HG03520 (cell line): ENCODE results near the gene RWDD2A.
"Not testable (repeated sequence)": the region's sequence is repeated elsewhere in the genome, so short reads cannot be mapped to it uniquely, and the experiment has no call there.

Experiments used
- ATAC-seq: cut with Tn5 transposase; IDR thresholded peaks from one replicate; pipeline ENCODE4 v1.9.1; 2021; ENCODE audit warnings: mild to moderate bottlenecking, moderate library complexity; ENCODE audit not compliant: unreplicated experiment

Gene RWDD2A

DNA sequence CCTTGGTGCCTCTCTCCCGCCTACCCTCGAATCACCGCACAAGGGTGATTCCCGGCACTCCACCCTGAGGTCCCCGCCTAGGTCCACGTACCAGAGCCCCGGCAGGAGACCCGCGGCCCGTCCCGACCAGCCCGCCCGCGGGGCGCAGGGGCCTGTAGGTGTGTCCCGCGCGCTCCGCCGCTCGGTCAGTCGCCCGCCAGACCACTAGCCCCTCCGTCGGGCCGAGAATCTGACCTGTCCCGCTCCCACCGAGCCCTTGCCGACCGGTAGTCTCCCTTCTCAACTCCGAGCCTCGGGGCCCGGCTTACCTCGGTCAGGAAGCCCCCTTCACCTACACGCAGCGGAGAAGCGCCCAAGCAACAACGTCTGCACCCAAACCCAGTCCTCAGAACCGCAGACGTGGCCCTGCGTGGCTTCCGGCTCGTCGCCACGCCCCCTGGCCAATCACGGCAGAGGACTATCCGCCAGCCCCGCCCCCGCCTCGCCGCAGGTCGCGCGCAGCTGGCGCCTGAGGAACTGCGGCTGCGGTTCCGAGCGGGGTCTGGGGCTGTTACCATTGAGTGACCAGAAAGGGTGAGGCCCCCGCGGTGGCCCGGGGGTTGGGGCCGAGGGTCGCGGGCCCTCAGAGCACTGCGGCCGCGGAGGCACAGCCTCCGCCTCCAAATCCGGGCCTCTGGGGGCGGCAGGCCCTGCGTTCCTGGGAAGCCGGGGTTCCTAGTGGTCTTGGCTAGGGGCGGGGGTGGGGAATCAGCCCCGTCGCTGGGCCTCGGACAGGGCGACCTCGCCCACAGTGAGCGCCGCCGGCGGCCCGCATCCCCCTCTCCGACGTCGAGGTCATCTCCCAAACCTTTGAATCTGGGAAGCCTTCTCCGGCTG lies at the start of gene RWDD2A, which contains the start of gene PGM3:
Gene RWDD2A (plus strand): TSS at position 487 of the 876 bp plus-strand sequence. CDS start 1,095 bp downstream, outside the sequence.
Gene PGM3 (minus strand): TSS at position 395 of the 876 bp plus-strand sequence. CDS start 2,253 bp downstream, outside the sequence.
- peak; percentile 98 for ATAC-seq

DNA sequence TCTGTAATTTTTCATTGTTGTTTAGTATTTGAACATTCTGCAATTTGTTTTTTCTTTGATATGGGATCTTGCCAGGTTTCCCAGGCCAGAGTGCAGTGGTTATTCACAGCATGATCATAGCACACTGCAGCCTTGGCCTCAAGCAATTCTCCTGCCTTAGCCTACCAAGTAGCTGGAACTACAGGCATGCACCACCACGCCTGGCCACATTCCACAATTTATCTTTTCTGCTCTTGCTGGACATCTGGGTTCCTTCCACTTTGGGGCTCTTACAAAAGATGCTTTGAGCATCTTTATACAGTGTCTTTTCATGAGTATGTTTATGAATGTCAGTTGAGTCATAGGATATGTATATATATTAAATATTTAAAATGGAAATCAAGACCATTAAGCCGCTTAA lies 42.0 kb upstream of the RWDD2A start:
- no peak for ATAC-seq

DNA sequence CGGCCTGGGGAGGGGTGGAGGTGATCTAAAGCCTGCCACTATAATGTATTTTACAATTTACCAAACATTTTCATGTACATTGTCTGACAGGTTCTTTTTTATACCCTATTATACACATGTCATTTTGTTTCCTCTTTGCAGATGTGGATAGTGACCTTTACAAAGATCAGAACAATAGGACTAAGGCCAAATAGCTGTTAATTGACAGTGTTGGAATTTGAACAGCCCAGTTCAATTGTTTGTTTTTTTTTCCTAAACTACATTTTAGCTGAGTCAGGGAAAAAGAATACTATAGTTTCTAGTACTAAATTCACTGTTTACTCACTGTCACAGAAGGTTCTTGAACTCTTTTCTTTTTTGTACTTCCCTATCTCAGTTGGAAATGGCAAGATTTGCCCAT lies 40.2 kb upstream of the RWDD2A start:
- ATAC-seq, result no peak

DNA sequence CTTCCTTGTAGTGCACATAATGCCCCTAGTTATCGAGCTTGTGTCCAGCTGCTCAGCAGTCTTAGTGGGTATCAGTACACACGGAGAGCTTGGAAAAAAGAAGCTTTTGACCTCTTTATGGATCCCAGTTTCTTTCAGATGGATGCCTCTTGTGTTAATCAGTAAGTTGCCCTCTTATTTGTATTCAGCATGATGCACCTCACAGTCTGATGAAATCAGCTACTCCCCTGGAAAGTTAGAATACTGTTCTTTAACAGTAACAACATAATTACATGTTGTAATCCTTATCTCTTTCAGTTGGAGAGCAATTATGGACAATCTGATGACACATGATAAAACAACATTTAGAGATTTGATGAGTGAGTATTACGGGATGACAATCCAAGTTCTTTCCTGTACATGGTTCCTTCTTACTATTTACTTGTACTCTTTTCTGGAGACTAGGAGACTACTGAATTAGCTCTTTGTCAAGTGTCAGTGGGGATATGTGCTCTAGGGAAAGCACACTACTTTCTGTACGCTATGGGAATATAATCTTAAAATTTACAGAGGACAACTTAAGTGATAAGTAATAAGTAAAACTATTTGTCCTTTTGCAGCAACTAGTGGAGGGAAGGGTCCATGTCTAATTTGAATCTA lies 39.2 kb upstream of the RWDD2A start:
- no peak for ATAC-seq

DNA sequence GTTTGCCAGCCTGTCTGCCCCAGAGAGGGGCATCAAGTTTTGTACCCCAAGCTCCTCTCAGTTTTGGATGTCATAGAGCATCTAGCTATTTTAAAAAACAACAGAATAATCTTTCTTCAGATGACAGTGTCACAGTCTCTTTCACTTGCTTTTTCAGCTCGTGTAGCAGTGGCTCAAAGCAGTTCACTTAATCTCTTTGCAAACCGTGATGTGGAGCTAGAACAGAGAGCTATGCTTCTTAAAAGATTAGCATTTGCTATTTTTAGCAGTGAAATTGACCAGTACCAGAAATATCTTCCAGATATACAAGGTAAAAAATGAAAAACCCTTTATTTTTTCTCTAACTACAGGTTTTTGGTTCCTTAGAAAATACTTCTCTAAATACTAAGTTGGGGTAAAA lies 37.4 kb upstream of the RWDD2A start:
- no peak for ATAC-seq

DNA sequence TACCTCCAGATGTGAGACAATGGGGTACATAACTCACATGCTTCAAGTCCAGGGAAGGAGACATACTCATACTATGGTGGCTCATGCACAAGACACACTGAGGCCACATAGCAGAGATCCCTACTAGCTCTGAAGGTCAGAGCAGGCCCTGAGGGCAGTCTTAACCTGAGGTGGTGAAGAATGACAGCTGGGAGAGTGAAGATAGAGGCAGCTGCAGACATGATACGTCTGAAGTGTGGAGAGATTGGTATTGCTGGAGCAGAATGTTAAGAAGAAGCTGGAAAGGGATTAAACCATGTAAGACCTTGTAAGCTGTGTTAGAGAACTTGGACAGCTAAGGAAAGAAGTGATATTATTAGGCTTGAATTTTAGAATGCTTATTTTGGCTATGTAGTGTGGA lies 33.0 kb upstream of the RWDD2A start:
- ATAC-seq, result no peak

DNA sequence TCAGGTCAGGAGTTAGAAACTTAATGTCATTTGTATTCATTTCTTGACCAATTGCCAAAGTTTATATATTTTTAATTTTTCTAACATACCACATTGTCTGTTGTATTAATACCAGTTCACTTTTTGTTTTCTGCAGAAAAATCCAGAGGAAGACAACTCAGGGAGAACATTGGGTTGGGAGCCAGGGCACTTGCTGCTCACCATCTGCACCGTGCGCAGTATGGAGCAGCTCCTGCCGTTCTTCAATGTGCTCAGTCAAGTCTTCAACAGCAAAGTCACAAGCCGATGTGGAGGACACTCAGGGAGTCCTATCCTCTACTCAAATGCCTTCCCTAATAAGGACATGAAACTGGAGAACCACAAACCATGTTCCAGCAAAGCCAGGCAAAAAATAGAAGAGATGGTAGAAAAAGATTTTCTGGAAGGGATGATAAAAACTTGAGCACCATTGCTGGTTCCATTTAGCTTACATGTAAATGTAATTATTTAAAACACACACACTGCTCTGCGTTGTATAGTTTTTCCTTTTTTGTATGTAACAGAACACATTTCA lies 25.4 kb upstream of the RWDD2A start:
- ATAC-seq, result no peak

DNA sequence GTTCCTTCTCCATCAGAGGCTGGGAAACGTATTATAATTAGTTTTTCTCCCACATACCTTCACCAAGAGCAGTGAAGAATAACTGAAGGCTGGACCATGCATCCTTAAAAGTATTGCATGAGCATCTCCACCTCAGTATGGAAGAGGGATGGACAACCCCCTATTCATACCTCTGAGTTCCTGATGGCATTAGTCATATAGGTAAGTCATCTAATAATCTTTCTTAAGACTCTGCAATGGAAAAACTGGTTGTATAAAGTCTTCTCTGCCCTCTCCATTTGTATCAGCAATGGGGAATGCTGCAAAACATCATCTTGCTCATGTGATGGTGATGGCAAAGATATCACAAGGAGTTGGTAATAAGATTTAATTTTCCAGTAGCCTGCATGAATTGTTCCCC lies 24.6 kb upstream of the RWDD2A start:
- ATAC-seq, result no peak

DNA sequence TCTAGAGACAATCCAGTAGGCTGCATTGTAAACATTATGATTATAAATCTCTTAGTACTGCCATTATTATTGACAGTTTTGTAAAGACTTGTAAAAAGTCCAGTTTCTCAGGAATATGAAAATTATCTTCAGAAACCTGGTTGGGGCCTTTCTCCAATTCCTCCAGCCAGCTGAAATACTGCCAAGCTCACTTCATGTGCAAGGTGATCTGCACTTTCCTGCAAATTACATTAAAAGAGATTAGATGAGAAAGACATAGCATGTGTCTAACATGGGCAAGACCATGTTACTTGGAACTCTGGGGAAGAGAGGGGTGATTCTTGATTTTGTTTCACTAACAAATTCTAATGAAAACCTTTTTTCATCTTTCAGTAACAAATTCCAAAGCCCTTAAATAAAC lies 24.1 kb upstream of the RWDD2A start:
- ATAC-seq, result no peak

DNA sequence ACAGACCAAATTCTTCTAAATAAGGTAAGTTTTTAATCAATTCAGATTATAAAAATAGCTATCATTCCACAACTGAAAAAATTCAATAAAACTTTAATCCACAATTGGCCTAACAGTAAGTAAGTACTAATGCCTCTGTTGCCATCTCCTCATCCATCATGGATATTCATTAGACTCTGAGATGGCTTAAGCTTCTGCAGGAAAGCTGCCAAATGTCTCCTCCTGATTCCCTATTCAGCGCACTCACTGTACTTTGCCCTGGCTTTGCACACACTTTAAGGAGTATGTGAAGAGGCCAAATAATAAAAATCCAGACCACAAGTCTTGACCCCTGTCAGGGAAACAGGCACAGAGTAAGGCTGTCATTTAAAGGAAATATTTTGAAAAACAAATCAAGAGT lies 23.6 kb upstream of the RWDD2A start:
- no peak for ATAC-seq

DNA sequence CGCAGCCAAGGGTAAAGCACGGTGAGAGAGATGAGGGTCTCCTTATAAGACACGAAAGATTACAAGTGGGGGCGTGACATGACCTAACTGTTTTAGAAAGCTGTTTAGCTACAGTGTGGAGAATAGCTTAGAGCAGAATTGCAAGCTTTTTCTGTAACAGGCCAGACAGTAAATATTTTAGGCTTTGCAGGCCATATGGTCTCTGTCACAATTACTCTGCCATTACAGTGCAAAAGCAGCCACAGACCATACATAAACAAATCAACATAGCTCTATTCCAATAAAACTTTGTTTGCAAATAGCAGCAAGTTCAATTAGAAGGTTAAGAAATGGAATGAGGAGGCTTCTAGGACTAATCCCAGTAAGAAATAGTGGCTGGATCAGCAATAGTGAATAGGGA lies 16.9 kb upstream of the RWDD2A start:
- ATAC-seq, result no peak

DNA sequence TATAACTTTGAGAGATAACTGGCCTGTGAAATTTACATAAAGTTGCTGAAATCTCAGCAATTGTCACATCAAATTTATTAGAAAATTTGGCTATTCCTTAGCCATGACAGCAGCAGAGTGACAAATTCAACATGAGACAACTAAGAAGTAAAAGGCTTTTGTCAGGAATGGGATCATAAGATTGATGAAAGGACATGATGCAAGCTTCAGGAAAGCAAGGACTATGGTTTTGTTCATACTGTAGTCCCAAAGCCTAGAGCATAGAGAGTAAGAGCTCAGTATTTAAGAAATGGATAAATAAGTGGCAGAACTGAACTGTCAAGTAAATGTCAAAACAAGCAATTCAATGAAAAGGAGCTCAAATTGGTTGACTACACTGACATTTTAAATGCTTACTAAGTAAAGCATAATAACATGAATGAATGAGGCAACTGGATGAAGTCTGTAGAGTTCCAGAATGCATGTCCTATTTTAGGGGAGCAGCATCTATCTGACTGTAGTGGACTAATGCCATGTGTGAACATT lies 12.7 kb upstream of the RWDD2A start:
- no peak for ATAC-seq

DNA sequence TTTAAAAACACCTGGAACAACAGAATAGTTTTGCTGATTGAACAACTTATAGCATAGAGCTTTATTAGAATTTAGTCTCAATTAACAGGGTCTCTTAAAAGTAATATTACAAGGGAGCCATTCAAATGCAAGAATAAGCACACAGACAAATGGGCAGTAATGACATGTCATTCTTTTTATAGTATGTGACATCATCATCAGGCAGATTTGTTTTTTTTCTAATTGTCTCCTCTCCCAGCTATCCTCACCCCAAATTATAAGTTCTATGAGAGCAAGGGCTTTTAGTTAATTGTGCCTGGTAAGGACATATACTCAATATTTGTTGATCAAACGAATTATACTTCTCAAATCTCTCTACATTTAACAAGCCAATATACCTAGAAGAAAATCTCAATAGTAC lies 11.0 kb upstream of the RWDD2A start:
- no peak for ATAC-seq

DNA sequence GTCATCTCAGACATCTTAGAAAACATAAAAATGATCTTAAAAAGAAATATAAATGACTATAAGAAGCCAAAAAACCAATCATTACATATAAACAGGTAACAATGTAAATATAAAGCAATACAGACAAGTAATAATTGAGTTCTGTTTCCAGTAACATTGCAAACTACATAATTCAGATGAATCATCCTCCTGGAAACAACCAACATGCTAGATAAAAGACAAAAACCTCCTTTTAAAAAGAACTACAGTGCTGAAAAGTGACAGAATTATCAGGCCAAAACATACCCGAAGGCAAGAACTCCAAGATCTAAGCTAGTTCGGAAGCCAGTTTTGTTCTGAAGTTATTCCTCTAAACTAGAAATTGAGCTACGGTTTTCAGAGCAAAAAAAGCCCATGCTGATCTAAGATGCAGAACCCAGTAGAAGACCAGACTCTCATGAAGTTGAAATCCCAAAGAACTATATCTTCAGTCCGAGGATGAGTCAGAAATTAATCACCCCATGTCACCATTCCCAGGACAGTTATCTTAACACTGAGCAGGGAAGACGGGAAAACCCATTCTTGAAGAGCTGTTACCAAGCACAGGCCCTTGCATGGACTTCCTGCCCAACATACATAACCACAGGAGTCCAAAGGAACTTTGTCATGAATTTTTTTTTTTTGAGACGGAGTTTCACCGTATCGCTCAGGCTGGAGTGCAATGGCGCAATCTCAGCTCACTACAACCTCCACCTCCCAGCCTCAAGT lies 9.9 kb upstream of the RWDD2A start:
- ATAC-seq, result no peak

DNA sequence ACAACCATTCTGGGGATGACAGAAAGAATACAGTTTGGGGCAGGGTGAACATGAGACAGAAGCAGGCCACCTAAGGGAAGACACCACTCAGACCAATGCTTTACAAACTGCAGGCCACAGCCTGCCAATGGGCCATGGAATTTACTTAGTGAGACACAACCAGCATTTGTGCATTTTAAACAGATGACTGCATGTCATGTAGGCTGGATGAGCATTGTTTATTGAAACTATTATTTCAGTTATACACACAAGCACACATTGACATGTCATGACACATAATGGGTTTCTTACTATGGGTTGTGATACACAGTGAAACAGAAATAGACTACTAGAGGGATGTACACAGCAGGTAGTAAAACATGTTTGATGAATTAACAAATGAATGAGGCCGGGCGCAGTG lies 8.1 kb upstream of the RWDD2A start:
- no peak for ATAC-seq

DNA sequence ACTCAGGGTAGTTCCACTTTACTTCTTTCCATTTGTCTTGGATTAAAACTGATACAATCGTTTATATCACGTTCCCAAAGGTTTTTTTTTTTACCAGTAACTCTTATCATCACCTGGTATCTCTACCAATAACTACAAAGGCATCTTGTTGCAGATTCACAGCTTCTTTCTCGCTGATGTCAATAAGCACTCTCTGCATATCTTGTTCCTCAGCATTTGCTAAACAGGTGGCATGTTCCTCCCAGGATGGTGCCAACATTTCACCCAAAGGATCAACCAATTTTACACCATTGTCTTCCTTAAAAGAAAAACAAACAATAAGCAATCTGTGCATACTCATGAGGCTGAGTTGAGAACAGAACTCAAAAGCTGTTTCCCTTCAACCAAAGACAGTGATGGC lies 4.7 kb upstream of the RWDD2A start:
- no peak for ATAC-seq

DNA sequence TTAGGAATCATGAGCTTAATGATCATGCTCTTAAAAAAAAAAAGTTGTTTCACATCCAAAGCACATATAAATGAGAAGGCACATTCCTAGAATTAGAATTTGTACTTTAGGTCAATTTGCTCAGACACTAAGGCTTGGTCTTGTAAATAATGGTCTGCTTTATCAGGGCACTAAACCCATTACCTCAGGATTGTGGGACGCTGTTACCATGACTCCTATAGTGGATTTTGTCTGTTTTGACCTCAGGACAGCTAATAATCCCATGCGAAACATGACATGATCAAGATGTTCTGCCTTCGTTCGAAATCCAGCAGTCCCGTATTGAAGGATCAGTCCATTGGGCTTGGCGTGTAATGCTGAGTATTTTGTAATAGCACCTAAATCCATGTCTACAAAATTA lies 2.5 kb upstream of the RWDD2A start:
- ATAC-seq, result no peak

DNA sequence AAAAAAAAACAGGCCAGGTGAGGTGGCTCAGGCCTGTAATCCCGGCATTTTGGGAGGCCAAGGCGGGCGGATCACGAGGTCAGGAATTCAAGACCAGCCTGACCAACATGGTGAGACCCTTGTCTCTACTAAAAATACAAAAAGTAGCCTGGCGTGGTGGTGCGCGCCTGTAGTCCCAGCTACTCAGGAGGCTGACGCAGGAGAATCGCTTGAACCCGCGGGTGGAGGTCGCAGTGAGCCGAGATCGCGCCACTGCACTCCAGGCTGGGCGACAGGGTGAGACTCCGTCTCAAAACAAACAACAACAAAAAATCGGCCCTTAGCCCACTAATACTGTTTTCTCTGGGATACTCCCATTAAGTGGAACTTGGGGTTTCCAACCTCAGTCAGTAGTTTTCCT lies 1.2 kb upstream of the RWDD2A start:
- not testable (repeated sequence) for ATAC-seq

DNA sequence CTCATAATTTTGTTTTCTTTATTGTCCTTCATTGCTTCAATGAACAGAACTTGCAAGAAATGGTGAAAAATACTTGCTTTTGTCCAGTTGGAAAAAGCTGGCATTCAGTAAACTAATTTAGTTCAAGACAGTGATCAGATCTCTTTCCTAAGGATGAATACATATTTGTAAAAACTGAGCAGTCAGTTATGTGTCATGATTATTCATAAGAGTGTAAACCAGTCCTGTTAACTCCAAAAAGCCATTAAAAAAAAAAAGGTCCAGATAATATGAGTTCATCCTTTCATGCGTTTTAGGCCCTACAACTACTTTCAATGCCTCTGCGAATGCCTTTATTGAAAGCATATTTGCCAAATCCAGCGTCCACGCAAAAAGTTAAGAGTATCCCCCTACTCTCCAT lies 701 bp upstream of the RWDD2A start:
- ATAC-seq, result no peak

DNA sequence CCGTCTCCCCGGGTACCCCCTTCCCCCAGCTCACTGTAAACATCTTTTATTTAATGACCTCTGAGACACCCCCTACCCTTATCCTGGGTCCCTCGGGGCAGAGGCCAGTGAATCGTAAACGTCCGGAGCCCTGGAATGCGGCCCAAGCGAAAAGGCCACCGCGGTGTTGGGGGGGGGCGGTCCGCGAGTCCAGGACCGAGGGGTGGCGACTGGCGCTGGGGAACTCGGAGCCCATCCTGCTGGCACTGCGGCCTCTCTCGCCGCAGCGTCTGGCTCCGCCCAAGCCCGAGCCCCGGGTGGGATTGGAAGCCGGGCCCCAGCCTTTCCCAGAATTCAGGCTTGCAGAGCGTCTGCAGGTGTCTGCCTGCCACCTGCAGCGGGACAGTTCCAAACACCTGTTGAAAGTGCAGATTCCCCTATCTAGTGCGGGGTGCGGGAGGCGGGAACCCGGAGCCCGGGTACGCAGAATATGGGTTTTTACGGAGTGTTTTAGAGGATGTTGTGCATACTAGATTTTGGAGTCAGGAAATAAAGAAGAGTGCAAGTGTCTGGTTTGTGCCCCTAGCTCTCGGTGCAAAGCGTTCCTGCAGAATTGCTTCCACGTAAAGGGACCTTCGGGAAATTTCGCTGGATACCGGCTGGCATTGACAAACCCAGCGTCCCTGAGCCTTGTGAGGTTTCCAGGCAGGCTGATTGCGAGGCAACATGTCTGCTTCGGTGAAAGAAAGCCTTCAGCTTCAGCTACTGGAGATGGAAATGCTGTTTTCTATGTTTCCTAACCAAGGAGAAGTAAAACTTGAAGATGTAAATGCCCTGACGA lies 800 bp downstream of the RWDD2A start:
- ATAC-seq, result peak; percentile 12
